ENCODE measurements around the gene OTULIN.

The OTULIN gene

GRCh38 chr5:14664270-14665100, at the start of gene OTULIN:
Gene OTULIN (plus strand): TSS chr5:14664718. CDS start chr5:14664826, 108 bp downstream.
- peak; percentile 87 for DNase-seq

GRCh38 chr5:14615365-14615764, 49.2 kb upstream of the OTULIN start:
- DNase-seq, result no peak

- DNase-seq, result no peak
These were observed 47.1 kb upstream of the OTULIN start for GRCh38 chr5:14617441-14617840.

GRCh38 chr5:14627270-14627669, 37.2 kb upstream of the OTULIN start:
- DNase-seq, result no peak

- no peak for DNase-seq
These were observed 36.2 kb upstream of the OTULIN start for GRCh38 chr5:14628346-14628745.

GRCh38 chr5:14630671-14631070, 33.8 kb upstream of the OTULIN start:
- no peak for DNase-seq

- no peak for DNase-seq
These were observed 28.9 kb upstream of the OTULIN start for GRCh38 chr5:14635656-14636055.

GRCh38 chr5:14640765-14641164, 23.8 kb upstream of the OTULIN start:
- DNase-seq, result no peak

GRCh38 chr5:14644623-14645237, 19.8 kb upstream of the OTULIN start:
- no peak for DNase-seq

GRCh38 chr5:14650052-14650451, 14.5 kb upstream of the OTULIN start:
- no peak for DNase-seq

GRCh38 chr5:14655146-14655741, 9.3 kb upstream of the OTULIN start:
- DNase-seq, result no peak

- no peak for DNase-seq
These were observed 7.6 kb upstream of the OTULIN start for GRCh38 chr5:14656898-14657297.

- DNase-seq, result no peak
These were observed 4.5 kb upstream of the OTULIN start for GRCh38 chr5:14659821-14660607.

- no peak for DNase-seq
These were observed 3.7 kb upstream of the OTULIN start for GRCh38 chr5:14660833-14661232.

GRCh38 chr5:14662721-14663260, 1.7 kb upstream of the OTULIN start:
- no peak for DNase-seq

- DNase-seq, result no peak
These were observed 716 bp upstream of the OTULIN start for GRCh38 chr5:14663734-14664269.

- no peak for DNase-seq
These were observed 744 bp downstream of the OTULIN start for GRCh38 chr5:14665101-14665822.

- no peak for DNase-seq
These were observed 1.4 kb downstream of the OTULIN start for GRCh38 chr5:14665949-14666348.

GRCh38 chr5:14666357-14666756, 1.8 kb downstream of the OTULIN start:
- no peak for DNase-seq

GRCh38 chr5:14667290-14667689, 2.8 kb downstream of the OTULIN start:
- no peak for DNase-seq

GRCh38 chr5:14667770-14668169, 3.3 kb downstream of the OTULIN start:
- DNase-seq, result no peak

GRCh38 chr5:14668181-14668591, 3.7 kb downstream of the OTULIN start:
- DNase-seq, result no peak
